Glutamatergic neuron (in vitro differentiated cells): Measurements from ENCODE around the gene PACSIN2. TPM values are rescaled to one million over a fixed set of nuclear protein-coding genes. Genes with fewer than 3 reads are reported as not detected.
A peak's percentile ranks its signal among the peaks of the same experiment; 100 is the strongest.

Experiments
- DNase-seq: peaks from one replicate; pipeline ENCODE4 v3.0.0; 2022
- H3K27ac Mint-ChIP-seq: one replicate; pipeline ENCODE4 v1.8.0; 2020; ENCODE audit warnings: mild to moderate bottlenecking, mixed read lengths, inconsistent platforms; ENCODE audit not compliant: unreplicated experiment
- H3K27me3 Mint-ChIP-seq: one replicate; pipeline ENCODE4 v1.8.0; 2020; ENCODE audit warnings: mild to moderate bottlenecking, moderate library complexity, mixed read lengths, inconsistent platforms; ENCODE audit not compliant: unreplicated experiment
- H3K36me3 Mint-ChIP-seq: one replicate; pipeline ENCODE4 v1.8.0; 2020; ENCODE audit warnings: mild to moderate bottlenecking, mixed read lengths, inconsistent platforms; ENCODE audit not compliant: unreplicated experiment
- H3K4me1 Mint-ChIP-seq: one replicate; pipeline ENCODE4 v1.8.0; 2020; ENCODE audit warnings: mild to moderate bottlenecking, low read depth, mixed read lengths, inconsistent platforms; ENCODE audit not compliant: unreplicated experiment
- H3K4me3 Mint-ChIP-seq: one replicate; pipeline ENCODE4 v1.8.0; 2020; ENCODE audit warnings: mild to moderate bottlenecking, mixed read lengths, inconsistent platforms; ENCODE audit not compliant: unreplicated experiment
- H3K9me3 Mint-ChIP-seq: one replicate; pipeline ENCODE4 v1.8.0; 2020; ENCODE audit warnings: mild to moderate bottlenecking, moderate library complexity, mixed read lengths, inconsistent platforms; ENCODE audit not compliant: unreplicated experiment
- total RNA-seq: library from RNA; stranded (reverse); fragmentation: NEBNext Ultra II Directional; extraction: Animal tissue kit (Norgen Biotek cat#: 25700); gene quantifications from one replicate; pipeline ENCODE4 v1.2.1, GENCODE V29; 2021; ENCODE audit not compliant: unreplicated experiment
- TF ChIP-seq, protein P1 (sequence below): fragments of 200-600 bp; sonication (generic); IDR thresholded peaks from one replicate; pipeline ENCODE4 v1.5.0; 2021; ENCODE audit not compliant: partially characterized antibody, unreplicated experiment

The PACSIN2 gene
- total RNA-seq, 1 donor from 2014 or later: 47.3 TPM

DNA sequence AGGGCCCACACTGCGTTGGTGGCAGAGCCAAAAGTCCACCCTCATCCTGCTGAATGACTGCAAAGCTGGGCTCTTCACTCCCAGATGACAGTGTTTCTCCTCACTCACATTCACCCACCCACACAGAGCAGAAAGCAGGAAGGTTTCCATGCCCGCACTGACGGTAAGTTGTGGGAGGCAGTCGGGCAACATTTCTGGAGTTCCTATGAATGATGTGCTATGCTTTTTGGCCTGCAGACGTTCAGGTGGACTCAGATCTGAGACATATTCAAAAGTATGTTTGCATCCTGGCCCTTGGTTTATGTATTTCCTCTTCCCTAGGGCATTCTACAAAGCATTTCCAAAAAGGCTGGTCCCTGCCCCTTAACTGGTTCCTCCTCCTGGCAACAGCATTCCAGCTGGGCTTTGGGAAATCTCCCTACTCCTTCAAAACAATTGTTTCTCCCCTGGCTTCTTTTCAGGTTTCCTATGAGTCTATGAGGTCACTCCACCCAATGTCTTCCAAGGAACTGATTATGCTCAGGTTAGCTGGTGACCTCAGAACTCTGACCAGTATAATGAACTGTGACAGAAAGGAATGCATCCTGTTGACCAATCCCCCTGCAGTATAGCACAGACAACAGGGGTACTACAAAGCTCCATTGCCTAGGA is 36.4 kb downstream of the PACSIN2 start:
- Mint-ChIP-seq H3K36me3 (no peaks in the 10 kb centered on the region), H3K27me3 (peaks cover 2% of the 10 kb centered on the region), H3K4me1 (peaks cover 8% of the 10 kb centered on the region), H3K9me3 (peaks cover 7% of the 10 kb centered on the region), H3K27ac (peak overlapping the region; percentile 34), H3K4me3 (no peak overlapping the region)
- DNase-seq: no peak
- TF ChIP-seq, protein P1, sequence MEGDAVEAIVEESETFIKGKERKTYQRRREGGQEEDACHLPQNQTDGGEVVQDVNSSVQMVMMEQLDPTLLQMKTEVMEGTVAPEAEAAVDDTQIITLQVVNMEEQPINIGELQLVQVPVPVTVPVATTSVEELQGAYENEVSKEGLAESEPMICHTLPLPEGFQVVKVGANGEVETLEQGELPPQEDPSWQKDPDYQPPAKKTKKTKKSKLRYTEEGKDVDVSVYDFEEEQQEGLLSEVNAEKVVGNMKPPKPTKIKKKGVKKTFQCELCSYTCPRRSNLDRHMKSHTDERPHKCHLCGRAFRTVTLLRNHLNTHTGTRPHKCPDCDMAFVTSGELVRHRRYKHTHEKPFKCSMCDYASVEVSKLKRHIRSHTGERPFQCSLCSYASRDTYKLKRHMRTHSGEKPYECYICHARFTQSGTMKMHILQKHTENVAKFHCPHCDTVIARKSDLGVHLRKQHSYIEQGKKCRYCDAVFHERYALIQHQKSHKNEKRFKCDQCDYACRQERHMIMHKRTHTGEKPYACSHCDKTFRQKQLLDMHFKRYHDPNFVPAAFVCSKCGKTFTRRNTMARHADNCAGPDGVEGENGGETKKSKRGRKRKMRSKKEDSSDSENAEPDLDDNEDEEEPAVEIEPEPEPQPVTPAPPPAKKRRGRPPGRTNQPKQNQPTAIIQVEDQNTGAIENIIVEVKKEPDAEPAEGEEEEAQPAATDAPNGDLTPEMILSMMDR: no peak

GRCh38 chr22:42977569-42977968 is 37.4 kb downstream of the PACSIN2 start:
- peaks cover 15% of the 10 kb centered on the region for H3K4me1 Mint-ChIP-seq
- TF ChIP-seq, protein P1: no peak

DNA sequence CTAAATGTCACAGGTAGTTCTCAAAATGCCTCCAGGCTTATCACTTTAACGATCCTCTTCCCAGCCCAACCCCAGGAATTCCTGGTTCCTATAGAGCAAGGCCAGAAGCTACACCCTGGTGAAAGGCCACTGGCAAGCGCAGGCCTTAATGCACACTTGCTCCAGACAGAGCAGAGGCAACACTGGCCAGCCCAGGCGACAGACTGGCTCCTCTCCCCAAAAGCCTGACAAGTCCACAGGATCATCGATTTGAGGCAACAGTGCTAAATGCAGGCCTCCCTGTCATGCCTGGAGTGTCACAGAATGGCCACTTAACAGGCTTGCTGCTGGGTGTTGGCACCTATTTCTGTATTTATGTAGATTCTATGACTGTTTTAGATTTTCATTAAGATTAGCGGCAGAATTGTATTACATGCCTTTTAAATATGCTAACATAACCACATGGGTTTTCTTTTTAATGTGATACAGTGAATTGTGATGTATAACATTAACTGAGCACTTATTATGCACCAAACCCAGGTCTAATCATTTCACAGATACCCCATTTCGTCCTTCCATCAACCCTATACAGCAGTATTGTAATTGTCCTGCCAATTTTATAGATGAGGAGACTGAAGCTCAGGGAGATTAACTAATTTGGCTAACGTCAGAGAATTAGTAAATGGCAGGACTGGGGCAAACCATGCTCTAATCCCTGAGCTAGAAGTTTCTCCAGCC is 38.6 kb downstream of the PACSIN2 start:
- Mint-ChIP-seq H3K27ac (no peak overlapping the region), H3K36me3 (peaks cover 5% of the 10 kb centered on the region), H3K4me1 (peaks cover 15% of the 10 kb centered on the region), H3K9me3 (peaks cover 15% of the 10 kb centered on the region), H3K4me3 (no peak overlapping the region), H3K27me3 (peaks cover 4% of the 10 kb centered on the region)
- no peak for DNase-seq
- TF ChIP-seq, protein P1: no peak

More at GRCh38 chr22:42977569-42977968, 37.4 kb downstream of the PACSIN2 start:
- H3K36me3 Mint-ChIP-seq: no peaks in the 10 kb centered on the region
- no peak for DNase-seq
- no peak overlapping the region for H3K4me3 Mint-ChIP-seq
- peaks cover 4% of the 10 kb centered on the region for H3K27me3 Mint-ChIP-seq
- peaks cover 11% of the 10 kb centered on the region for H3K9me3 Mint-ChIP-seq
- no peak overlapping the region for H3K27ac Mint-ChIP-seq

- no peak overlapping the region for H3K4me3 Mint-ChIP-seq
- H3K9me3 Mint-ChIP-seq: peaks cover 18% of the 10 kb centered on the region
- H3K27ac Mint-ChIP-seq: no peak overlapping the region
- peaks cover 4% of the 10 kb centered on the region for H3K27me3 Mint-ChIP-seq
- H3K4me1 Mint-ChIP-seq: peaks cover 15% of the 10 kb centered on the region
- H3K36me3 Mint-ChIP-seq: peaks cover 14% of the 10 kb centered on the region
- no peak for DNase-seq
- TF ChIP-seq, protein P1: no peak
These were observed 40.7 kb downstream of the PACSIN2 start for GRCh38 chr22:42974223-42974622.

DNA sequence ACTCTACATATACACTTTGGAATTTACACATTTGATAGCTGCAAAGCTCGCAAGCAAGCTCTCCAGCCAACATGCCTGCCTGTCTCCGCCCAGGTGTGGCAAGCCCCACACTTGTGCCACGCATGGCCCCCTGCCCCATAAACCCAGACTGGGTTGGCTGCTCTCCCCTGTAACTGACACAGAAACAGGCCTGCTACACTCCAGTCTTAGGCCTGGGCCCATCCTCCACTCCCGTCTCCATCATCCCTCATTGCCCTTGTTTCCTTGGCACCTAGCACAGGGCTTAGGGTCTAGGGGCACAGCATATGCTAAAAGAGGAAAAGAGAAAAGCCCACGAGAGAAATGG is 41.4 kb downstream of the PACSIN2 start:
- Mint-ChIP-seq H3K9me3 (peaks cover 15% of the 10 kb centered on the region), H3K36me3 (peaks cover 14% of the 10 kb centered on the region), H3K27ac (peak overlapping the region; percentile 72), H3K27me3 (peaks cover 4% of the 10 kb centered on the region), H3K4me3 (peak overlapping the region; percentile 11), H3K4me1 (peaks cover 15% of the 10 kb centered on the region)
- DNase-seq: no peak
- TF ChIP-seq, protein P1: no peak
